GM23338 (cell line): ENCODE data around the gene ILDR2.

Source experiments
- CREB1 ChIP-seq: fragments of 250-450 bp; sonication (Bioruptor Pico); IDR thresholded peaks from 2 replicates; pipeline ENCODE4 v1.5.0; 2020; ENCODE audit warnings: low read depth, mild to moderate bottlenecking, moderate library complexity
- EZH2 ChIP-seq: fragments of 200-600 bp; sonication (generic); IDR thresholded peaks from one replicate; pipeline ENCODE4 v1.8.0; 2017; ENCODE audit warnings: antibody characterized with exemption, mild to moderate bottlenecking, low read depth; ENCODE audit not compliant: unreplicated experiment
- EZH2phosphoT487 ChIP-seq: fragments of 200-600 bp; sonication (generic); IDR thresholded peaks from one replicate; pipeline ENCODE4 v1.8.1; 2018; ENCODE audit warnings: antibody characterized with exemption; ENCODE audit not compliant: unreplicated experiment
- POLR2AphosphoS5 ChIP-seq: IDR thresholded peaks from 2 replicates; pipeline ENCODE4 v1.6.1; 2016; ENCODE audit warnings: antibody characterized with exemption, low read depth
- STAT1 ChIP-seq: IDR thresholded peaks from one replicate; pipeline ENCODE4 v1.6.1; 2016; ENCODE audit warnings: antibody characterized with exemption; ENCODE audit not compliant: unreplicated experiment
- ZNF114 ChIP-seq: fragments of 250-450 bp; sonication (Bioruptor Pico); IDR thresholded peaks from 2 replicates; pipeline ENCODE4 v1.5.0; 2020; ENCODE audit warnings: mild to moderate bottlenecking, moderate library complexity
- TF ChIP-seq, protein P1 (sequence below): IDR thresholded peaks from one replicate; pipeline ENCODE4 v1.6.1; 2018; ENCODE audit warnings: antibody characterized with exemption; ENCODE audit not compliant: unreplicated experiment
- TF ChIP-seq, protein P2 (sequence below), 2 experiments: fragments of 200-600 bp in 1 of 2; sonication (generic) in 1 of 2; conservative IDR thresholded peaks; 2 replicates each; pipeline versions ENCODE4 v1.5.1 to v1.6.1; 2016 to 2017; ENCODE audit warnings: antibody characterized with exemption in 2 of 2, low read depth in 2 of 2, mild to moderate bottlenecking in 2 of 2, moderate library complexity in 1 of 2

DNA sequence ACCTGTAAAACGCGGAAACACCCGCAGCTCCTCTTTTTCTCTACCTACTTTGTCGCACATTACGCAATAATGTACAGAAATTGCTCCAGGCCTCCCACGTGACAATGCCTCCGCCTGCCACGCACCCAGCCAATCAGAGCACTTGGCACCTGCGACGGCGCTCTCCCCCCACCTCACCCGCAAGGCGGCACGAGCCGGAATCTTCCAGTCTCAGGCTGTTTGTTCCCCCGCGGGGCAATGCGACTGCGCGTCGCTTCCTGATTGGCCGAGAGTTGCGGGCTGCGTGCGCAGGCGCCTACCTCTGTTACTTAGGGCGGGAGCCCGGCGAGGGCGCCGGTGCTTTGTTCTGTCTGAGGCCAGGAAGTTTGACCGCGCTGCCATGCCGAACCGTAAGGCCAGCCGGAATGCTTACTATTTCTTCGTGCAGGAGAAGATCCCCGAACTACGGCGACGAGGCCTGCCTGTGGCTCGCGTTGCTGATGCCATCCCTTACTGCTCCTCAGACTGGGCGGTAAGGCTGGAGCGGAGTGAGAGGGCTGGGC, 13.7 kb upstream of the ILDR2 start, which contains the start of gene MAEL:
- TF ChIP-seq EZH2 (no peak), STAT1 (no peak), EZH2phosphoT487 (no peak), ZNF114 (CRISPR knock-in tag) (no peak), CREB1 (CRISPR knock-in tag) (no peak), POLR2AphosphoS5 (no peak)
- TF ChIP-seq, protein P1, sequence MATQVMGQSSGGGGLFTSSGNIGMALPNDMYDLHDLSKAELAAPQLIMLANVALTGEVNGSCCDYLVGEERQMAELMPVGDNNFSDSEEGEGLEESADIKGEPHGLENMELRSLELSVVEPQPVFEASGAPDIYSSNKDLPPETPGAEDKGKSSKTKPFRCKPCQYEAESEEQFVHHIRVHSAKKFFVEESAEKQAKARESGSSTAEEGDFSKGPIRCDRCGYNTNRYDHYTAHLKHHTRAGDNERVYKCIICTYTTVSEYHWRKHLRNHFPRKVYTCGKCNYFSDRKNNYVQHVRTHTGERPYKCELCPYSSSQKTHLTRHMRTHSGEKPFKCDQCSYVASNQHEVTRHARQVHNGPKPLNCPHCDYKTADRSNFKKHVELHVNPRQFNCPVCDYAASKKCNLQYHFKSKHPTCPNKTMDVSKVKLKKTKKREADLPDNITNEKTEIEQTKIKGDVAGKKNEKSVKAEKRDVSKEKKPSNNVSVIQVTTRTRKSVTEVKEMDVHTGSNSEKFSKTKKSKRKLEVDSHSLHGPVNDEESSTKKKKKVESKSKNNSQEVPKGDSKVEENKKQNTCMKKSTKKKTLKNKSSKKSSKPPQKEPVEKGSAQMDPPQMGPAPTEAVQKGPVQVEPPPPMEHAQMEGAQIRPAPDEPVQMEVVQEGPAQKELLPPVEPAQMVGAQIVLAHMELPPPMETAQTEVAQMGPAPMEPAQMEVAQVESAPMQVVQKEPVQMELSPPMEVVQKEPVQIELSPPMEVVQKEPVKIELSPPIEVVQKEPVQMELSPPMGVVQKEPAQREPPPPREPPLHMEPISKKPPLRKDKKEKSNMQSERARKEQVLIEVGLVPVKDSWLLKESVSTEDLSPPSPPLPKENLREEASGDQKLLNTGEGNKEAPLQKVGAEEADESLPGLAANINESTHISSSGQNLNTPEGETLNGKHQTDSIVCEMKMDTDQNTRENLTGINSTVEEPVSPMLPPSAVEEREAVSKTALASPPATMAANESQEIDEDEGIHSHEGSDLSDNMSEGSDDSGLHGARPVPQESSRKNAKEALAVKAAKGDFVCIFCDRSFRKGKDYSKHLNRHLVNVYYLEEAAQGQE, result no peak
- TF ChIP-seq, protein P2, sequence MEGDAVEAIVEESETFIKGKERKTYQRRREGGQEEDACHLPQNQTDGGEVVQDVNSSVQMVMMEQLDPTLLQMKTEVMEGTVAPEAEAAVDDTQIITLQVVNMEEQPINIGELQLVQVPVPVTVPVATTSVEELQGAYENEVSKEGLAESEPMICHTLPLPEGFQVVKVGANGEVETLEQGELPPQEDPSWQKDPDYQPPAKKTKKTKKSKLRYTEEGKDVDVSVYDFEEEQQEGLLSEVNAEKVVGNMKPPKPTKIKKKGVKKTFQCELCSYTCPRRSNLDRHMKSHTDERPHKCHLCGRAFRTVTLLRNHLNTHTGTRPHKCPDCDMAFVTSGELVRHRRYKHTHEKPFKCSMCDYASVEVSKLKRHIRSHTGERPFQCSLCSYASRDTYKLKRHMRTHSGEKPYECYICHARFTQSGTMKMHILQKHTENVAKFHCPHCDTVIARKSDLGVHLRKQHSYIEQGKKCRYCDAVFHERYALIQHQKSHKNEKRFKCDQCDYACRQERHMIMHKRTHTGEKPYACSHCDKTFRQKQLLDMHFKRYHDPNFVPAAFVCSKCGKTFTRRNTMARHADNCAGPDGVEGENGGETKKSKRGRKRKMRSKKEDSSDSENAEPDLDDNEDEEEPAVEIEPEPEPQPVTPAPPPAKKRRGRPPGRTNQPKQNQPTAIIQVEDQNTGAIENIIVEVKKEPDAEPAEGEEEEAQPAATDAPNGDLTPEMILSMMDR (conservative IDR thresholded peaks at IDR 0.05; ENCODE audit: low read depth in 2 of 2), result no peak
